HL-60 (cell line): Measurements from ENCODE around the gene MSH3.

Experiments
- DNase-seq, 2 experiments: peaks; one replicate each; pipeline ENCODE4 v3.0.0-alpha.2; 2010 to 2020; ENCODE audit warnings: low read depth in 1 of 2, low spot score in 1 of 2
- H3K27ac ChIP-seq: fragments of 250-450 bp; sonication (Bioruptor Pico); replicated peaks from 2 replicates; pipeline ENCODE4 v1.5.1; 2020; ENCODE audit warnings: mild to moderate bottlenecking, moderate library complexity
- H3K27me3 ChIP-seq: fragments of 250-450 bp; sonication (Bioruptor Pico); 2 replicates; pipeline ENCODE4 v1.5.1; 2021; ENCODE audit warnings: mild to moderate bottlenecking, moderate library complexity; ENCODE audit not compliant: insufficient read depth, poor library complexity, severe bottlenecking
- H3K4me3 ChIP-seq: replicated peaks from 2 replicates; pipeline ENCODE4 v1.5.1; 2011; ENCODE audit warnings: mild to moderate bottlenecking, control low read depth, low read length; ENCODE audit not compliant: insufficient read depth
- GABPA ChIP-seq: IDR thresholded peaks from 2 replicates; pipeline ENCODE4 v1.6.1; 2012; ENCODE audit warnings: low read depth
- POLR2AphosphoS5 ChIP-seq: IDR thresholded peaks from 2 replicates; pipeline ENCODE4 v1.6.1; 2012; ENCODE audit warnings: low read depth
- SPI1 ChIP-seq: IDR thresholded peaks from 2 replicates; pipeline ENCODE4 v1.6.1; 2012; ENCODE audit warnings: low read depth, mild to moderate bottlenecking, borderline replicate concordance
- TF ChIP-seq, protein P1 (sequence below): IDR thresholded peaks from one replicate; pipeline ENCODE4 v1.5.1; 2011; ENCODE audit warnings: low read length, control low read depth, inconsistent platforms; ENCODE audit not compliant: insufficient read depth
- TF ChIP-seq, protein P2 (sequence below): IDR thresholded peaks from 2 replicates; pipeline ENCODE4 v1.6.1; 2012; ENCODE audit warnings: low read depth; ENCODE audit not compliant: insufficient replicate concordance

Gene MSH3

DNA sequence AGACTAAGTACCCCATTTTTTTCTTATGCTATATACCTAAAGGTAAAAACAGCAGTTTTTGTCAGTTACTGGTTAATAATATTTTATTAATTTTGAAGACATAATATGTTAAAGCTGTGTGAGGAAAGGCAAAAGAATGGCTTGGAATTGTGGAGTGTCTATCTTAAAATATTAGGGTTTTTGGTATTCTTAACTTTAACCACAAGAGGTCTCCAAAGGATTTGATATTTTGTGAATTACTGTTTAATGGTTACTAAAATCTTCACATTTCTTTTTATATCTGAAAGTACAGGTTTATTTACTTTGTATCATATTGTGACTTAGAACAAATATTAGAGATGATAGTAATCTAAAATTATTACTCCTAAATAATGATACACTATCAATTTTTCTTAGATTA lies 32.3 kb downstream of the MSH3 start:
- no peak for DNase-seq
- TF ChIP-seq, protein P1, sequence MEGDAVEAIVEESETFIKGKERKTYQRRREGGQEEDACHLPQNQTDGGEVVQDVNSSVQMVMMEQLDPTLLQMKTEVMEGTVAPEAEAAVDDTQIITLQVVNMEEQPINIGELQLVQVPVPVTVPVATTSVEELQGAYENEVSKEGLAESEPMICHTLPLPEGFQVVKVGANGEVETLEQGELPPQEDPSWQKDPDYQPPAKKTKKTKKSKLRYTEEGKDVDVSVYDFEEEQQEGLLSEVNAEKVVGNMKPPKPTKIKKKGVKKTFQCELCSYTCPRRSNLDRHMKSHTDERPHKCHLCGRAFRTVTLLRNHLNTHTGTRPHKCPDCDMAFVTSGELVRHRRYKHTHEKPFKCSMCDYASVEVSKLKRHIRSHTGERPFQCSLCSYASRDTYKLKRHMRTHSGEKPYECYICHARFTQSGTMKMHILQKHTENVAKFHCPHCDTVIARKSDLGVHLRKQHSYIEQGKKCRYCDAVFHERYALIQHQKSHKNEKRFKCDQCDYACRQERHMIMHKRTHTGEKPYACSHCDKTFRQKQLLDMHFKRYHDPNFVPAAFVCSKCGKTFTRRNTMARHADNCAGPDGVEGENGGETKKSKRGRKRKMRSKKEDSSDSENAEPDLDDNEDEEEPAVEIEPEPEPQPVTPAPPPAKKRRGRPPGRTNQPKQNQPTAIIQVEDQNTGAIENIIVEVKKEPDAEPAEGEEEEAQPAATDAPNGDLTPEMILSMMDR, result no peak
- TF ChIP-seq POLR2AphosphoS5 (no peak), GABPA (no peak), SPI1 (no peak)
- TF ChIP-seq, protein P2, sequence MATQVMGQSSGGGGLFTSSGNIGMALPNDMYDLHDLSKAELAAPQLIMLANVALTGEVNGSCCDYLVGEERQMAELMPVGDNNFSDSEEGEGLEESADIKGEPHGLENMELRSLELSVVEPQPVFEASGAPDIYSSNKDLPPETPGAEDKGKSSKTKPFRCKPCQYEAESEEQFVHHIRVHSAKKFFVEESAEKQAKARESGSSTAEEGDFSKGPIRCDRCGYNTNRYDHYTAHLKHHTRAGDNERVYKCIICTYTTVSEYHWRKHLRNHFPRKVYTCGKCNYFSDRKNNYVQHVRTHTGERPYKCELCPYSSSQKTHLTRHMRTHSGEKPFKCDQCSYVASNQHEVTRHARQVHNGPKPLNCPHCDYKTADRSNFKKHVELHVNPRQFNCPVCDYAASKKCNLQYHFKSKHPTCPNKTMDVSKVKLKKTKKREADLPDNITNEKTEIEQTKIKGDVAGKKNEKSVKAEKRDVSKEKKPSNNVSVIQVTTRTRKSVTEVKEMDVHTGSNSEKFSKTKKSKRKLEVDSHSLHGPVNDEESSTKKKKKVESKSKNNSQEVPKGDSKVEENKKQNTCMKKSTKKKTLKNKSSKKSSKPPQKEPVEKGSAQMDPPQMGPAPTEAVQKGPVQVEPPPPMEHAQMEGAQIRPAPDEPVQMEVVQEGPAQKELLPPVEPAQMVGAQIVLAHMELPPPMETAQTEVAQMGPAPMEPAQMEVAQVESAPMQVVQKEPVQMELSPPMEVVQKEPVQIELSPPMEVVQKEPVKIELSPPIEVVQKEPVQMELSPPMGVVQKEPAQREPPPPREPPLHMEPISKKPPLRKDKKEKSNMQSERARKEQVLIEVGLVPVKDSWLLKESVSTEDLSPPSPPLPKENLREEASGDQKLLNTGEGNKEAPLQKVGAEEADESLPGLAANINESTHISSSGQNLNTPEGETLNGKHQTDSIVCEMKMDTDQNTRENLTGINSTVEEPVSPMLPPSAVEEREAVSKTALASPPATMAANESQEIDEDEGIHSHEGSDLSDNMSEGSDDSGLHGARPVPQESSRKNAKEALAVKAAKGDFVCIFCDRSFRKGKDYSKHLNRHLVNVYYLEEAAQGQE, result no peak
- no peak overlapping the region for H3K27ac ChIP-seq
- no peak overlapping the region for H3K4me3 ChIP-seq
- H3K27me3 ChIP-seq, result no peaks in the 10 kb centered on the region

DNA sequence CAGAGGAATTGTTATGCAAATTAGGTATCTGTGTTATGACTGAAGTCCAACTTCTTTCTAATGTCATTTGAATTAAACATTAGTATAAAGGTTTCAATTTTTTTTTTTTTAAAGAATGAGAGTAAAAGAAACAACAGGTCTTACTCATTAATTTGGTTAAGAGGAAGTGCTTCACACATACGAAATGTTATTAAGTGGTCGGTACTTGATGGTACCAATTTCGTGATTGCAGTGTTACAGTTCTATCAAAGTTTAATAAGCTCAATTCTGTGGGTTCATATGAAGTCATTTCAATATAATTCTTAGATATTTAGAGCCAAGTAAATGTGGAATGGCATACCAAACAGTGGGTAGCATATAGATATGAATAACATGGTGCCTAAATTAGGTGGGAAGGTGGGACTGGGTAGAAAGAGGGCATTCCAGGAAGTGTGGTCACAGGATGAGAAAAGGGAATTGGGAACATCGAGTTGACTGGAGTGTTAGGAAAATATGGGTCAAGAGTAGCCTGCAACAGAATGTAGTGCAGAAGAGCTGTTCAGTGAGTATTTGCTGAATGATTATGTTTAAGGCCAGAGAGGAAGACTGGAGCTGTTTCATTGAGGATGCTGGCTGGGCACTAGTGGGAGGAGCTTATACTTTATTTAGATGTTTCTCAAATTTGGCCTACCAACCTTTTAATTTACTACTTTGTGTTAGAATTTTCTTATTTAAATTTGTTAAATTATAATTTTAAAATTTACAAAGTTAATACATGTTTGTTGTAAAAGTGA lies 34.4 kb downstream of the MSH3 start:
- Histone ChIP-seq H3K27ac (no peak overlapping the region), H3K27me3 (no peaks in the 10 kb centered on the region), H3K4me3 (no peak overlapping the region)
- TF ChIP-seq GABPA (no peak), SPI1 (no peak), POLR2AphosphoS5 (no peak)
- TF ChIP-seq, protein P2, result no peak
- TF ChIP-seq, protein P1, result no peak
- no peak for DNase-seq

DNA sequence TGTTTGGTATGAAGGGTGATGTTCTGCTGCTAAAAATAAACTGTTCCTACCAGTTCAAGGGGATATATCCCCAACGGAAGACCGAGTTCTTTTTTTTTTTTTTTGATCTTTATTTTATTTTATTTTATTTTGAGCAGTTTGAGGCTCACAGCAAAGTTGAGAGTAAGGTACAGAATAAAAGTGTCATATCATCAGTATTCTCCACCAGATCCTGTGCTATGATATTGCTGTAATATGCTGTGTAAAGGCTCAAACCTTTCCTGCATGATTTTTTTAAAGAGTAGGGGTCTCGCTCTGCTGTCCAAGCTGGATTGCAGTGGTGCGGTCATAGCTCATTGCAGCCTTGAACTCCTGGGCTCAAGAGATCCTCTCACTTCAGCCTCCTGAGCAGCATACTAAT lies 35.2 kb downstream of the MSH3 start:
- Histone ChIP-seq H3K4me3 (no peak overlapping the region), H3K27ac (no peak overlapping the region), H3K27me3 (no peaks in the 10 kb centered on the region)
- DNase-seq, result no peak
- TF ChIP-seq, protein P1, result no peak
- TF ChIP-seq GABPA (no peak), SPI1 (no peak), POLR2AphosphoS5 (no peak)
- TF ChIP-seq, protein P2, result no peak
